ENCODE measurements around the gene ZNF274. TPM values are rescaled to one million over a fixed set of nuclear protein-coding genes. Genes with fewer than 3 reads are reported as not detected.
"Not testable (repeated sequence)": the region's sequence is repeated elsewhere in the genome, so short reads cannot be mapped to it uniquely, and the experiment has no call there.

The ZNF274 gene
- total RNA-seq: 26.1 and 29.0 TPM in 2 replicates
- long read RNA-seq, transcript ZNF274-203 (5 exons, 2,539 nt): minor isoform, 11 of 107 reads
- long read RNA-seq, transcript ZNF274-212 (8 exons, 2,538 nt): major isoform, 55 of 107 reads
- long read RNA-seq, partial matches to known transcripts: 20 of 107 reads
- long read RNA-seq, other reads (novel, unspliced or antisense): 17 of 107 reads

GRCh38 chr19:58182989-58183816 lies at the start of gene ZNF274:
Gene ZNF274, plus strand, starts transcription at chr19:58183061. Its CDS starts 905 bp downstream, at chr19:58183966.
- Mint-ChIP-seq H3K27ac (peak within 1 kb of the TSS; percentile 100), H3K4me1 (ENCODE audit: low read depth) (no peaks in the 10 kb centered on the region), H3K36me3 (ENCODE audit: insufficient read depth) (peaks cover 58% of the 10 kb centered on the region), H3K27me3 (no peaks in the 10 kb centered on the region), H3K4me3 (ENCODE audit: low read depth) (peak within 1 kb of the TSS; percentile 95), H3K9me3 (ENCODE audit: low read depth) (peaks cover 27% of the 10 kb centered on the region)
- TF ChIP-seq CTCF (IDR thresholded peaks at IDR 0.05; ENCODE audit: unreplicated experiment): no peak
- DNase-seq (ENCODE audit: low spot score, unreplicated experiment): peak; percentile 87

- no peak for TF ChIP-seq CTCF (IDR thresholded peaks at IDR 0.05; ENCODE audit: unreplicated experiment)
- H3K4me1 Mint-ChIP-seq (ENCODE audit: low read depth): no peaks in the 10 kb centered on the region
- H3K27me3 Mint-ChIP-seq: no peaks in the 10 kb centered on the region
- H3K9me3 Mint-ChIP-seq (ENCODE audit: low read depth): peaks cover 51% of the 10 kb centered on the region
- no peak for DNase-seq (ENCODE audit: low spot score, unreplicated experiment)
- H3K4me3 Mint-ChIP-seq (ENCODE audit: low read depth): no peak overlapping the region
- no peak overlapping the region for H3K27ac Mint-ChIP-seq
- peaks cover 88% of the 10 kb centered on the region for H3K36me3 Mint-ChIP-seq (ENCODE audit: insufficient read depth)
These were observed 48.6 kb upstream of the ZNF274 start for GRCh38 chr19:58134244-58134643.

GRCh38 chr19:58145849-58146248 lies 37.0 kb upstream of the ZNF274 start:
- Mint-ChIP-seq H3K4me1 (ENCODE audit: low read depth) (peaks cover 5% of the 10 kb centered on the region), H3K27me3 (no peaks in the 10 kb centered on the region), H3K9me3 (ENCODE audit: low read depth) (peaks cover 25% of the 10 kb centered on the region), H3K27ac (peak overlapping the region; percentile 88), H3K36me3 (ENCODE audit: insufficient read depth) (peaks cover 47% of the 10 kb centered on the region), H3K4me3 (ENCODE audit: low read depth) (peak overlapping the region; percentile 8)
- TF ChIP-seq CTCF (IDR thresholded peaks at IDR 0.05; ENCODE audit: unreplicated experiment): no peak
- DNase-seq (ENCODE audit: low spot score, unreplicated experiment): no peak

- H3K4me1 Mint-ChIP-seq (ENCODE audit: low read depth); H3K27me3 Mint-ChIP-seq; H3K4me3 Mint-ChIP-seq (ENCODE audit: low read depth); H3K27ac Mint-ChIP-seq; DNase-seq (ENCODE audit: low spot score, unreplicated experiment): not testable (repeated sequence)
- Mint-ChIP-seq H3K9me3 (ENCODE audit: low read depth) (peaks cover 27% of the 10 kb centered on the region), H3K36me3 (ENCODE audit: insufficient read depth) (peaks cover 41% of the 10 kb centered on the region)
These were observed 35.4 kb upstream of the ZNF274 start for GRCh38 chr19:58147475-58147874.

GRCh38 chr19:58150328-58150921 lies 32.4 kb upstream of the ZNF274 start, which contains the start of gene ZNF329:
Gene ZNF329, minus strand, starts transcription at chr19:58150789. Its CDS starts 21,286 bp downstream, at chr19:58129503.
- Mint-ChIP-seq H3K27me3 (no peaks in the 10 kb centered on the region), H3K4me1 (ENCODE audit: low read depth) (peaks cover 11% of the 10 kb centered on the region), H3K9me3 (ENCODE audit: low read depth) (peaks cover 21% of the 10 kb centered on the region), H3K27ac (peak within 1 kb of the TSS; percentile 97), H3K36me3 (ENCODE audit: insufficient read depth) (peaks cover 33% of the 10 kb centered on the region), H3K4me3 (ENCODE audit: low read depth) (peak within 1 kb of the TSS; percentile 84)
- peak; percentile 89 for DNase-seq (ENCODE audit: low spot score, unreplicated experiment)
- peak; percentile 8 for TF ChIP-seq CTCF (IDR thresholded peaks at IDR 0.05; ENCODE audit: unreplicated experiment)
